ENCODE measurements around the gene LHPP. TPM values are rescaled to one million over a fixed set of nuclear protein-coding genes. Genes with fewer than 3 reads are reported as not detected.

Gene LHPP
- total RNA-seq, 1 experiment from 2014 or later = 6.6 TPM

DNA sequence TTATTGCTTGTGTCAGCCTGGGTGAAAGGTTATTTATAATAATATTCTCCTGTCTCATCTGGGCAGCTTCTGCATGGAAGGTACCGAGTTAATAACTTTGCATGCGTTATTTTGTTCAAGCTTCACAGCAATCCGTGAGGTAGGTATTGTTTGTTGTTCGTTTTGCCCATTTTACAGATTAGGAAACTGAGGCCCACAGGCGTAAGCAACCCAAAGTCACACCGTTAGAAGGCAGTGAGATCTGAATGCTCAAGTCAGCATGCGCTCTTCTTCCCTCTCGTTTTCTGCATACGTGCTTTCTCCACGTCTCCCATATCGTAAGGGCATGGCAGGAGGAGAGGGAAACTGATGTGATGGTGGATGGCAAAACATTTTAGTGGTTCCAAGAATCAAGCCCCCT, 34.1 kb downstream of the LHPP start:
- Histone ChIP-seq H3K9me3 (ENCODE audit: low read length) (no peaks in the 10 kb centered on the region), H2AFZ (ENCODE audit: low read length) (no peak overlapping the region), H4K20me1 (ENCODE audit: low read length) (no peaks in the 10 kb centered on the region), H3K4me2 (ENCODE audit: low read length) (no peak overlapping the region), H3K27ac (ENCODE audit: low read length) (no peak overlapping the region), H3K4me3 (ENCODE audit: low read length) (no peak overlapping the region), H3K4me1 (ENCODE audit: insufficient read depth, low read length) (no peaks in the 10 kb centered on the region), H3K79me2 (ENCODE audit: low read length) (no peaks in the 10 kb centered on the region), H3K9me2 (replicated peaks; ENCODE audit: low read length) (no peaks in the 10 kb centered on the region), H3K36me3 (ENCODE audit: low read depth, low read length) (no peaks in the 10 kb centered on the region), H3K9ac (ENCODE audit: low read length) (no peak overlapping the region), H3K27me3 (ENCODE audit: low read length) (no peaks in the 10 kb centered on the region), H3F3A (ENCODE audit: low read length, unreplicated experiment) (no peaks in the 10 kb centered on the region)
- intact Hi-C loops (cut with micrococcal nuclease) = no loop called here
- no TSS peak for BruUV-seq (replicated peaks)
- ChIA-PET CTCF (no interaction called here), POLR2A (ENCODE audit: unreplicated experiment) (no interaction called here)
- TF ChIP-seq EZH2 (IDR thresholded peaks at IDR 0.05; ENCODE audit: low read length, unreplicated experiment) (no peak), EZH2phosphoT487 (IDR thresholded peaks at IDR 0.05; ENCODE audit: borderline replicate concordance, low read length) (no peak)
- TF ChIP-seq, protein P1, sequence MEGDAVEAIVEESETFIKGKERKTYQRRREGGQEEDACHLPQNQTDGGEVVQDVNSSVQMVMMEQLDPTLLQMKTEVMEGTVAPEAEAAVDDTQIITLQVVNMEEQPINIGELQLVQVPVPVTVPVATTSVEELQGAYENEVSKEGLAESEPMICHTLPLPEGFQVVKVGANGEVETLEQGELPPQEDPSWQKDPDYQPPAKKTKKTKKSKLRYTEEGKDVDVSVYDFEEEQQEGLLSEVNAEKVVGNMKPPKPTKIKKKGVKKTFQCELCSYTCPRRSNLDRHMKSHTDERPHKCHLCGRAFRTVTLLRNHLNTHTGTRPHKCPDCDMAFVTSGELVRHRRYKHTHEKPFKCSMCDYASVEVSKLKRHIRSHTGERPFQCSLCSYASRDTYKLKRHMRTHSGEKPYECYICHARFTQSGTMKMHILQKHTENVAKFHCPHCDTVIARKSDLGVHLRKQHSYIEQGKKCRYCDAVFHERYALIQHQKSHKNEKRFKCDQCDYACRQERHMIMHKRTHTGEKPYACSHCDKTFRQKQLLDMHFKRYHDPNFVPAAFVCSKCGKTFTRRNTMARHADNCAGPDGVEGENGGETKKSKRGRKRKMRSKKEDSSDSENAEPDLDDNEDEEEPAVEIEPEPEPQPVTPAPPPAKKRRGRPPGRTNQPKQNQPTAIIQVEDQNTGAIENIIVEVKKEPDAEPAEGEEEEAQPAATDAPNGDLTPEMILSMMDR (conservative IDR thresholded peaks at IDR 0.05; ENCODE audit: low read depth, low read length) = no peak
- DNase-seq (no peak), ATAC-seq (no peak)

DNA sequence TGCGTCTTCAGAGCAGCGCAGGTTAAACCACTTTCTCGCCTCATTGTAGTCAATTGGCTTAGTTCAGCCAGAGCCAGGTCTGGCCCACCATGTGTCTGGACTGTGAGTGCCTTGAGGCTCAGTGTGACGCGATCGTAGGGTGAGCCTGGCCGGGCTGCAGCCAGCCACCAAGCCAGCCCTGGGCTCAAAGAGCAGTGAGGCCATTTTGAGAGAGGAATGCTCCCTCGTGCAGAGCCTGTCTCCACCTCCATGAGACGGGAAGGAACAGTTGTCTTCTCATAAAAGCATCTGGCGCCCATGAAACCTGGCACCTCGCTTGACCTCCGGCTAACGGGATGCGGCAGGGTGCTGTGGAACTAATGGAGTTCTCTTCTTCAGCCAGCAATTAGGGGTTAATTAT, 34.5 kb downstream of the LHPP start:
- no peaks in the 10 kb centered on the region for H3K27me3 ChIP-seq (ENCODE audit: low read length)
- H3K4me1 ChIP-seq (ENCODE audit: insufficient read depth, low read length) = no peaks in the 10 kb centered on the region
- 0 out of 2 replicates have a peak, but pooled peaks cover 3% of the 10 kb centered on the region for H3K36me3 ChIP-seq (ENCODE audit: low read depth, low read length)
- H3K4me3 ChIP-seq (ENCODE audit: low read length) = no peak overlapping the region
- no peak overlapping the region for H3K9ac ChIP-seq (ENCODE audit: low read length)
- CTCF ChIA-PET = no interaction called here
- no peaks in the 10 kb centered on the region for H3K9me3 ChIP-seq (ENCODE audit: low read length)
- DNase-seq = no peak
- H3K4me2 ChIP-seq (ENCODE audit: low read length) = no peak overlapping the region
- no peaks in the 10 kb centered on the region for H3K79me2 ChIP-seq (ENCODE audit: low read length)
- no peaks in the 10 kb centered on the region for H3K9me2 ChIP-seq (replicated peaks; ENCODE audit: low read length)
- TF ChIP-seq EZH2phosphoT487 (IDR thresholded peaks at IDR 0.05; ENCODE audit: borderline replicate concordance, low read length) = no peak
- TF ChIP-seq, protein P1 (conservative IDR thresholded peaks at IDR 0.05; ENCODE audit: low read depth, low read length) = no peak
- no peak for TF ChIP-seq EZH2 (IDR thresholded peaks at IDR 0.05; ENCODE audit: low read length, unreplicated experiment)
- H2AFZ ChIP-seq (ENCODE audit: low read length) = no peak overlapping the region
- no peak for ATAC-seq
- H4K20me1 ChIP-seq (ENCODE audit: low read length) = no peaks in the 10 kb centered on the region
- intact Hi-C loops (cut with micrococcal nuclease) = no loop called here
- no TSS peak for BruUV-seq (replicated peaks)
- POLR2A ChIA-PET (ENCODE audit: unreplicated experiment) = no interaction called here
- no peak overlapping the region for H3K27ac ChIP-seq (ENCODE audit: low read length)
- H3F3A ChIP-seq (ENCODE audit: low read length, unreplicated experiment) = no peaks in the 10 kb centered on the region

DNA sequence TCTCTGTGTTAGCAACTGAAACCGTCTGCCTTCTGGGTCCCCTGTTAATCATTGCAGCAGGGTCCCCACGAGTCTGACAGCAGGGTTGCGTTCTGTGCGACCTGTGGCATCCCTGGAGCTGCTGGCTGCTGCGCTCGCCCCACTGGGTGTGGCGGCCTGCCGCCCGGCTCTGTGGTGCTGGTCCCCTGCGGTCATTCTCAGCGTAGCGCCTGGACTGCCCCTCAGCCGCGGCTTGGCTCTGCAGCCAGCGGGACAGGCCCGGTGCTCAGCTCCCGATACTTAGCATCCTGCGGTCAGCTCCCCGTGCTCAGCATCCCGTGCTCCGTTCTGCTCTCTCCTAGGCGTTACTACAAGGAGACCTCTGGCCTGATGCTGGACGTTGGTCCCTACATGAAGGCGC, 35.0 kb downstream of the LHPP start:
- intact Hi-C loops (cut with micrococcal nuclease) = no loop called here
- H3K9me2 ChIP-seq (replicated peaks; ENCODE audit: low read length) = no peaks in the 10 kb centered on the region
- ChIA-PET POLR2A (ENCODE audit: unreplicated experiment) (no interaction called here), CTCF (no interaction called here)
- H3K4me2 ChIP-seq (ENCODE audit: low read length) = no peak overlapping the region
- ATAC-seq = no peak
- no peak overlapping the region for H3K27ac ChIP-seq (ENCODE audit: low read length)
- no peak for DNase-seq
- TF ChIP-seq EZH2 (IDR thresholded peaks at IDR 0.05; ENCODE audit: low read length, unreplicated experiment) (no peak), EZH2phosphoT487 (IDR thresholded peaks at IDR 0.05; ENCODE audit: borderline replicate concordance, low read length) (no peak)
- TF ChIP-seq, protein P1 (conservative IDR thresholded peaks at IDR 0.05; ENCODE audit: low read depth, low read length) = no peak
- H3K9ac ChIP-seq (ENCODE audit: low read length) = no peak overlapping the region
- no peaks in the 10 kb centered on the region for H3K4me1 ChIP-seq (ENCODE audit: insufficient read depth, low read length)
- H3K9me3 ChIP-seq (ENCODE audit: low read length) = no peaks in the 10 kb centered on the region
- no peak overlapping the region for H3K4me3 ChIP-seq (ENCODE audit: low read length)
- H4K20me1 ChIP-seq (ENCODE audit: low read length) = no peaks in the 10 kb centered on the region
- H2AFZ ChIP-seq (ENCODE audit: low read length) = no peak overlapping the region
- H3K27me3 ChIP-seq (ENCODE audit: low read length) = no peaks in the 10 kb centered on the region
- no peaks in the 10 kb centered on the region for H3F3A ChIP-seq (ENCODE audit: low read length, unreplicated experiment)
- BruUV-seq (replicated peaks) = no TSS peak
- 0 out of 2 replicates have a peak, but pooled peaks cover 3% of the 10 kb centered on the region for H3K36me3 ChIP-seq (ENCODE audit: low read depth, low read length)
- no peaks in the 10 kb centered on the region for H3K79me2 ChIP-seq (ENCODE audit: low read length)
